Stomach (tissue), 9 donors: ENCODE results near the gene TIA1. TPM values are rescaled to one million over a fixed set of nuclear protein-coding genes. Genes with fewer than 3 reads are reported as not detected.

Experiments
- DNase-seq, 2 donors: peaks; one replicate each; pipeline versions ENCODE4 v3.0.0 to v3.0.0-alpha.2; 2013 to 2019
- H3K27ac ChIP-seq, 5 donors: fragments of 200-600 bp in 4 of 5; sonication (generic) in 4 of 5; one replicate each; pipeline ENCODE4 v1.5.1; 2013 to 2019; ENCODE audit warnings: mild to moderate bottlenecking in 1 of 5, moderate library complexity in 1 of 5
- H3K27me3 ChIP-seq, 3 donors: fragments of 200-600 bp; sonication (generic); one replicate each; pipeline ENCODE4 v1.5.1; 2017 to 2019; ENCODE audit warnings: mixed run types in 1 of 3
- H3K36me3 ChIP-seq, 4 donors: fragments of 200-600 bp; sonication (generic); 1 replicate in 3 of 4; 2 replicates in 1 of 4; pipeline ENCODE4 v1.5.1; 2016 to 2019
- H3K4me1 ChIP-seq, 4 donors: fragments of 200-600 bp; sonication (generic); one replicate each; pipeline ENCODE4 v1.5.1; 2016 to 2019
- H3K4me3 ChIP-seq, 4 donors: fragments of 200-600 bp; sonication (generic) in 3 of 4; one replicate each; pipeline ENCODE4 v1.5.1; 2016 to 2019; ENCODE audit warnings: mild to moderate bottlenecking in 1 of 4
- H3K9me3 ChIP-seq, 4 donors: fragments of 200-600 bp; sonication (generic); one replicate each; pipeline ENCODE4 v1.5.1; 2016 to 2019
- CTCF ChIP-seq, 7 experiments: fragments of 450-650 bp in 4 of 7; fragments of 200-600 bp in 3 of 7; sonication (generic) in 3 of 7; IDR thresholded peaks; one replicate each; pipeline ENCODE4 v1.5.1; 2016 to 2019; ENCODE audit warnings: antibody characterized with exemption in 7 of 7, control low read depth in 2 of 7, mild to moderate bottlenecking in 1 of 7
- EP300 ChIP-seq: sonication (generic); formaldehyde crosslinking; IDR thresholded peaks from one replicate; pipeline ENCODE4 v1.6.1; 2017; ENCODE audit warnings: antibody characterized with exemption
- POLR2A ChIP-seq, 4 donors: fragments of 450-650 bp; IDR thresholded peaks; one replicate each; pipeline ENCODE4 v1.6.1; 2016; ENCODE audit warnings: antibody characterized with exemption in 4 of 4, control low read depth in 2 of 4, mild to moderate bottlenecking in 1 of 4, moderate library complexity in 1 of 4
- POLR2AphosphoS5 ChIP-seq, 3 donors: sonication (generic); formaldehyde crosslinking; IDR thresholded peaks; one replicate each; pipeline ENCODE4 v1.6.1; 2016; ENCODE audit warnings: antibody characterized with exemption in 3 of 3
- WGBS, 5 donors: extraction: QIAGEN DNeasy Blood & Tissue Kit in 3 of 5; methylation state at CpG; one replicate each; pipeline versions ENCODE4 v1.1.5 to v1.1.7; 2013 to 2018; 5-methylcytosine and 5-hydroxymethylcytosine counted together
- intact Hi-C: fragments of 100-400 bp; cut with DNase I; formaldehyde crosslinking; loops from one replicate; pipeline ENCODE4 v1.15.1; 2023; ENCODE audit warnings: low total_unique reads
- polyA plus RNA-seq, 3 donors: library from polyadenylated mRNA; stranded (reverse); fragments of 200-250 nt; gene quantifications; one replicate each; pipeline ENCODE4 v1.2.3, GENCODE V29; 2013
- total RNA-seq, 5 donors: library from RNA; depleted of rRNA; stranded (reverse); fragments of >200 nt; gene quantifications; one replicate each; pipeline versions ENCODE4 v1.1.0 to v1.2.3, GENCODE V29; 2014 to 2016
- donor health status: healthy with polysubstance abuse.
- donor health status: Bipolar disorder and iron deficiency.
- donor health status: healthy.

TIA1 gene
- total and polyA plus RNA-seq, 8 donors = 7.0 to 261 (median 113) TPM

- Histone ChIP-seq H3K36me3 (no peaks in the 10 kb centered on the region), H3K27ac (peak overlapping the region; percentile 93 to 99 (median 98)), H3K27me3 (no peaks in the 10 kb centered on the region), H3K4me1 (peaks cover 14 to 58% (median 44%) of the 10 kb centered on the region in 4 donors), H3K9me3 (no peaks in the 10 kb centered on the region), H3K4me3 (peak overlapping the region; percentile 61 to 79 (median 76))
- 0 to 1% (median 0%) methylated on average over 20 of the region's 20 CpGs for WGBS, 5 donors
- DNase-seq = peak in 1 of 2 donors; percentile 71
- no peak for TF ChIP-seq CTCF (IDR thresholded peaks at IDR 0.05)
- no peak for TF ChIP-seq POLR2AphosphoS5 (IDR thresholded peaks at IDR 0.05)
- no peak for TF ChIP-seq EP300
- no peak for TF ChIP-seq POLR2A (IDR thresholded peaks at IDR 0.05)
- intact Hi-C loops = no loop called here
Measured at GRCh38 chr2:70247364-70248180, 856 bp downstream of the TIA1 start.

- intact Hi-C loops = no loop called here
- no peaks in the 10 kb centered on the region for H3K9me3 ChIP-seq
- peaks cover 0 to 16% (median 12%) of the 10 kb centered on the region in 4 donors for H3K36me3 ChIP-seq
- 70 to 76% (median 73%) methylated on average over 5 of the region's 5 CpGs for WGBS, 5 donors
- DNase-seq = no peak
- H3K27me3 ChIP-seq = no peaks in the 10 kb centered on the region
- H3K4me3 ChIP-seq = no peak overlapping the region
- TF ChIP-seq POLR2A (IDR thresholded peaks at IDR 0.05) (no peak), CTCF (IDR thresholded peaks at IDR 0.05) (no peak), POLR2AphosphoS5 (IDR thresholded peaks at IDR 0.05) (no peak), EP300 (no peak)
- H3K4me1 ChIP-seq = peaks cover 14 to 75% (median 51%) of the 10 kb centered on the region in 4 donors
- no peak overlapping the region for H3K27ac ChIP-seq
Measured at GRCh38 chr2:70243806-70244584, 4.4 kb downstream of the TIA1 start.

- WGBS, 5 donors = 79 to 92% (median 86%) methylated on average over 4 of the region's 4 CpGs
- no peak overlapping the region for H3K4me3 ChIP-seq
- no peaks in the 10 kb centered on the region for H3K27me3 ChIP-seq
- H3K9me3 ChIP-seq = no peaks in the 10 kb centered on the region
- no peak for DNase-seq
- TF ChIP-seq POLR2A (IDR thresholded peaks at IDR 0.05) (no peak), POLR2AphosphoS5 (IDR thresholded peaks at IDR 0.05) (no peak), EP300 (no peak), CTCF (IDR thresholded peaks at IDR 0.05) (no peak)
- no peak overlapping the region for H3K27ac ChIP-seq
- peaks cover 0 to 29% (median 23%) of the 10 kb centered on the region in 4 donors for H3K36me3 ChIP-seq
- intact Hi-C loops = no loop called here
- peaks cover 14 to 74% (median 51%) of the 10 kb centered on the region in 4 donors for H3K4me1 ChIP-seq
Measured at GRCh38 chr2:70242552-70242951, 5.9 kb downstream of the TIA1 start.

GRCh38 chr2:70241340-70241739 lies 7.1 kb downstream of the TIA1 start:
- no peak for DNase-seq
- Histone ChIP-seq H3K9me3 (no peaks in the 10 kb centered on the region), H3K27me3 (no peaks in the 10 kb centered on the region), H3K27ac (no peak overlapping the region), H3K4me1 (peaks cover 8 to 64% (median 42%) of the 10 kb centered on the region in 4 donors), H3K36me3 (peaks cover 0 to 35% (median 27%) of the 10 kb centered on the region in 4 donors), H3K4me3 (no peak overlapping the region)
- TF ChIP-seq EP300 (no peak), POLR2A (IDR thresholded peaks at IDR 0.05) (no peak), POLR2AphosphoS5 (IDR thresholded peaks at IDR 0.05) (no peak), CTCF (IDR thresholded peaks at IDR 0.05) (no peak)
- 90 to 96% (median 92%) methylated on average over 8 of the region's 8 CpGs for WGBS, 5 donors
- intact Hi-C loops = no loop called here
